HG03571 (cell line): Measurements from ENCODE around the gene TNP1.

Experiments
- ATAC-seq: cut with Tn5 transposase; IDR thresholded peaks from one replicate; pipeline ENCODE4 v1.9.1; 2021; ENCODE audit not compliant: unreplicated experiment

The TNP1 gene

DNA sequence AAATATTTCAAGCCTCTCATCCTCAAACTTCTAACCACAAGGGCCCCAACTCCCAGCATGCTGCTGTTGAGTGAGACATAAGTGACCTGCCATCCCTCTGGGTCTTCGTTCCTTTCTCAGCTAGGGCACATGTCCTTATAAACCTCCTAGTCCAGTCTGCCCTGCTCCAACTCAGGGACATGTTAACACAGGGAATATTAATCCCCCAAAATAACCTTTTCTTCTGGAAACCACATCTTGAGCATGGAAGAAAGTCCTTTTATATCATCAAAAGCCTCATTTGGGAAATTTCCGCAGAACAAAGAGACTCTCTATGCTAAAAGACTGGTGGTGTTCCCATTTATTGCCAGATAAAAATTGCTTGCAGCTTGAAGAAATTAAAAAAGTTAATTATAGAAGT, 14.4 kb downstream of the TNP1 start:
- ATAC-seq = no peak

DNA sequence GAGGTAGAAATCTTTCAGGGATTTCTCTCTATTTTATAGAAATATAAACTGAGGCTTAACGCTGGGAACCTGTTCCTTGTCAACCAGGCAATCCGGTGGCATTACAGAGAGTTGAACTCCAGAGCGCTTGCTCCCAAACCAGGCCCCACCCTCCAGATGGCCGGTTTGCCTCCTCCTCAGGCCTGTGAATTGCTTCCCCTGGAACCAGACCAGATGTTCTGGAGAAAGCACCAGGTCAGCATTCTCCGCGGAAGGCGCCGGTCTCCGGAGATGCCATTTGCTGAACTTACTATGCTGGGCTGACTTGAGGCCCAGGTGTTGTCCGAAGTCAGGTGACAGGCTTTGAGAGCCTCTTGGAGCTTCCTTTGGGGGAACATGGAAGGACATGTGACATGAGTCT, 17.2 kb downstream of the TNP1 start:
- ATAC-seq = no peak

DNA sequence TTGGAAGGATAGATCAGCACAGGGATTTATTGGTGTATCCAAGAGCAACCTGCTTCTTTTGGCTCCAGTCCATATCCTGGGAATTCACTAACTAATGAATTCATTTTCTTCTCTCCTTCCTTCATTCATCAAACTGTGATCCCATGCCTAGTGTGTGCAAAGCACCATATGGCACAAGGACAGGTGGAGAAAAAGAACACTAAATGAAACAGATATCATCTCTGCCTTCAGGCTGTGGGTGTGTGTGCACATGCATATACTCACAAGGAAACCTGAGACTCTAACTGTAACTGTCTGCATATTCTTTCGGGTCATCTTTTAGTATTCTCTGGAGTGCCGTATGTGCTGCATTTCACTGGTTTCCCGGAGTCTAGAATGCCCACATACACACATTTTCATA, 20.2 kb downstream of the TNP1 start:
- ATAC-seq = no peak

DNA sequence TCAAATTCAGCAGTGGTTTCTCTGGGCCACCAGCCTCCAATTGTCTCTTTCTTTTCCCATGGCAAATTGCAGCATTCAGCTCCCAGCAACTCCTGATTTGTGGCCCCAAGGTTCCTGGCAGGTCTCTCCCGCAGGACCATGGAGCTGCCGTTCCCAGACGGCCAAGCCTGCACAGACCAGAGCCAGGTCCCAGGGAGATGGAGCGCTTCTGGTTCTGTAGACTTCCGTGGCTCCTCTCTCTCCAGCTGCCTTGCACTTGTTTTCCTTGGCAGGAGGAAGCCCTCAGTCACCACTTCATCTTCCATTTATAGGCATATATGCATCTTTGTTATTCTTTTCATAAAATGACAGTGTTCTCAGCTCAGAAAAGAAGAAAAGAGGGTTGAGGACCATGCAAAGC, 21.7 kb downstream of the TNP1 start:
- no peak for ATAC-seq

DNA sequence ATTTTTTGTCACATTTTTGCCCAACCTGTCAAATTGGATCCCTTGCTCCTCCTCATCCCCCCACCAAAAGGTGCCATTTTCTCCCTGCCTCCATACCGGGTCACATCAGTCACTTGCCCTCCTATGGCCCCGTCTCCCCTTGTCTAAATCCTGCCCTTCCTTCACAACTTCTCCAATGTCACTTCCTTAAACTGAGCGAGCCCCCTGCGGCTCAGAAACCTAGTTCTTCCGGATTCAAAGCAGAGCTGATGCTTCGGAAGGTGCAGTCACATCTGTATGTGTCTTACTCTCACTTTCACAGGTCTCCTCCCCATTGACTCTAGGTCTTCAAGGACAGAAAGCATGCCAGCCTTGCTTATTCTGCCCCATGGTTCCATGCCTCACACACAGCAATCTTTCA, 22.1 kb downstream of the TNP1 start:
- no peak for ATAC-seq

DNA sequence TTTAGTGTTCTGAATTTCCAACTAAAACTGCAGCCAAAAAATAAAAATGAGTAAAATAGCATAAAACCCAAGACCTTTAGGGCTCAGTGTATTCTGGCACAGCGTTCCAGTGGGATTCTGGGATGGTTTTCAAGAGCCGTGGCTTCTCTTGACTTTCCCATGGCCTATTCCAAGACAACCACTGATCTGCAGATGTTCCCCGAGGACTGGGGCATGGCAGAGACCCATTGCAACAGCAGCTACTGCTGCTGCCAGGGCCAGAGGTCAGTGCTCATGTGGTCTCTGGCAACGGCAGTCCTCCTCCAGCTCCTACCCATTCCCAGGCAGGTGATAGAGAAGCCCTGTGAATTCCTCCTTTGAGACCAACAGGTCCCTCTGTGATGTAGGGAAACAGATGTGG, 26.8 kb downstream of the TNP1 start:
- ATAC-seq = no peak

DNA sequence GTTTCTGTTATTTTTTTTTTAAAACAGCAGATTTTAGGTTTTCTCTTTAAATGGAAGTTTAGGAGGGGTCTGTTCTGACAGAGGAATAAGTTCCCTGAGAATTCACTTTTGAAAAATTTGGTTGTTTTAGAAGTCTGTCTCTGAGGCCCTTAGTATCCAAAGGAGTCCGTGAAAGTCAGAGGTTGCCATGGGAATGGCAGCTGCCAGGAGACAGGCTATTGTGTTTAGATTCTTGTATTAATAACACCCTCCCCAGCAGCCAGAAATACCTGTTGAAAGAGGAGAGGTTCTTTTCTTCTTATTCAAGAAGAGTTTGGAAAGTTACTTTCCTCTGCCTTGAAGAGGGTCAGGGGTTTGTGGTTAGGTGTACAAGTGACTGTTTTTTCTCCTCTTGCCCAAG, 29.5 kb downstream of the TNP1 start:
- no peak for ATAC-seq

DNA sequence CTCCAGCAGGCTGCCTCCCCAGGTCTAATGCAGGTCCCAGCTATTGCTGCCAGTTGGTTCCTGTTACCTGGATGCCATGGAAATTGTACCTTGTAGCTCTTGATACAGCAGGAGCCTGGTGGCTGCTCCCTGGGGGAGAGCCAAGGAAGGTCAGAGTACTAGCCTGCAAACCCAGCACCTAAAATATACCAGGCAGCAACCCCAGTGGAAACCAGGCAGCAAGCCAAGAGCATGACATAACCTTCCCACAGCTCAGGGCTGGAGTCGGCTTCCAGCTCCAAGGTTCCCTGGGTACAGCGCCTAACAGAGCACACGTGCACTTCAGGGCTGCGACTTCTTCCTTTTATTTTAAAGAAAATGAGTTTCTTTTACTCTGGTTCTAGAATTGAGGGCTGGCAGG, 30.3 kb downstream of the TNP1 start:
- no peak for ATAC-seq

DNA sequence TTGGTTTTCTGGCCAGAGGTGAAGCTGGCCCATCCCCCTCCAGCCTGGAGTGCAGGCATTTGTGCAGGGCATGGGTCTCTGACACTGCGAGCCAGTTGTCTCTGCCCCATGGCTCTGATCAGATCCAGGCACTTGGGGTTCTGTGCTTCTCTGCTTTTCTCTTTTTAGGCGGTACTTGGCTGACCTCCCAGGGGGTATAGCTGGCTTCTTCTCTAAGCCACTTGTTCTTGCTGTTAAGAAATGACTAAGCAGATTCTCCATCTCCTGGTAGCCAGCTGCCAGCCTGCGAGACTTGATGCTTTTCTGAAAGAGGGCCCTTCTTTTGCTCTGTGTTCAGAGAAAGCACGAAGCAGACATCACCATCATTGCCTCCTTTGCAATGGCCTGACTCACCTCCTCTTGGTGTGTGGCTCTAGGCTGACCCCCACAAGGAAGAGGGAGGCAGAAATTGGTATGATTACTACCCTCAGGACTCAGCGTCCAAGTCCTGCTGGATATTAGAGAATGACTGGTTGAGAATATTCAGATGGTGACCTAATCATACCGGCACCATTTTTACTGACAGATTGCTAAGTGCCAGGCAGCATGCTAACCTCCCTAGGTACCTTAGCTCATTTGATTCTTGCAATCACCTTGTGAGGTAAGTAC, 32.7 kb downstream of the TNP1 start:
- ATAC-seq = no peak

DNA sequence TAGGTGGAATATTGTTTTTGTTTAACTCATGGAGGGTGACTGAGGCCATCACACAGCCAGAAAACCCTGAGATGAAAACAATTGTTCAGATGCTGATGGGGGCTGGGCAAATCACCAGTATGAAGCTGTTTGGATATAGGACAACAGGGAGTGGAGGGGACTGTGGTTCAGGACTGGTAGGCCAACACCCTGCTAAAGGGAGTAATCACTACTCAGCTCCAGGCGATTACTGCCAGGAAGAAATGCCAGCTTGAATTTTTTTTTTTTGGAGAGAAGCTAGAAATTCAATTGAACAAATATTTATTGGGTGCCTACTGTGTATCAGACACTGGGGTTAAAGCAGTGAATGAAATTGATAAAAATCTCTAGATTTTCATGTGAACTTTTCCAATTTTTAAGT, 37.4 kb downstream of the TNP1 start:
- no peak for ATAC-seq

DNA sequence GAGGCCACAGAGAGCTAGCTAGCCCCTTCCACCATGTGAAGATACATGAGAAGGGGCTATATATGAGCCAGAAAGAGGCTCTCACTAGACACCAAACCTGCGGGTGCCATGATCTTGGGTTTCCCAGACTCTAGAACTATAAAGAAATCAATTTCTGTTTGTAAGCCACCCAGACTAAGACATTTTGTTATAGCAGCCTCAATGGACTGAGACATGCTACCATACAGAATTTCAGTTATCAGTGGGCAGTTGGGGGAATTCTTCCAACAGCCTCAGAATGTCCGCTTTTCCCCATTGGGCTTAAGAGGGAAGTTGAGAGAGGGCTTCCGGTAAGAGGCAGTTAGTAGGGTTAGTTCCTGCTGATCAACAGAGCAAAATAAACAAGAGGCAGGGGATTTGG, 39.2 kb downstream of the TNP1 start:
- ATAC-seq = no peak

DNA sequence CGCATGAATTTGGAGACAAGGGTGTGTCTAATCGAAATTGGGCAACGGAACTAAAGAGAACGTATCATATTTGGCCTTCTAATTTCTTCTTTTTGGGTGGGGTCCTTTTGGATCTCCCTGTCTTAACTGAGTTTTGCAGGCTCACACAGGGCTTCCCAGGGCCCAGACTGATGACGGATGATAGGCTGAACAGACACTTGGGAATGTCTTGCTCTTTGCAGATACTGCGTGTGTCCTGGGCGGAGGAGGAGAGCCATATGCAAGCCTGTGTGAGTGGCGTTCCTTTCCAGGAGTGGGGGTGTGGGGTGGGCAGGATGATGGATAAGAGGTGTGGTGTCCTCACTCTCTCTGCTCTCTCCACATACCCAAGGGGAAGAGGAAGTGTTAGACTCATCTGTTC, 40.1 kb downstream of the TNP1 start:
- ATAC-seq = no peak

DNA sequence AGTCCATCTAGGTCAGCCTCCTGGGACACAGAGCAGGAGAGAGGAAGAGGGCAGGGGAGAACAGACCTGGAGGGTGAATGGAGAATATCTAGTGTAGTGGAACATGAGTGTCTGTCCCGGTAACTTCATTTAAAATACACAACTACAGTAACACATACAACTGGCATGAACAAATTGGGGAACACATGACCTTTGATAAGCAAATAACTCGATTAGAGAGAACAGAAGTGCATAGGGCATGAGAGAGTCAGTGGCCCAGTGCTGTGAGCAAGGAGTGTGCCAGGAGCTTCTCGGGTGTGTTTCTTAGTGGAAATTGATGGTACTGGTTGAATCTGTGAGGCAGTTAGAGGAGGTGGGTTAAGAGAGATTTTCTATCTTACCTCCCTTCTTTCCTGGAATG, 40.8 kb downstream of the TNP1 start:
- ATAC-seq = no peak

DNA sequence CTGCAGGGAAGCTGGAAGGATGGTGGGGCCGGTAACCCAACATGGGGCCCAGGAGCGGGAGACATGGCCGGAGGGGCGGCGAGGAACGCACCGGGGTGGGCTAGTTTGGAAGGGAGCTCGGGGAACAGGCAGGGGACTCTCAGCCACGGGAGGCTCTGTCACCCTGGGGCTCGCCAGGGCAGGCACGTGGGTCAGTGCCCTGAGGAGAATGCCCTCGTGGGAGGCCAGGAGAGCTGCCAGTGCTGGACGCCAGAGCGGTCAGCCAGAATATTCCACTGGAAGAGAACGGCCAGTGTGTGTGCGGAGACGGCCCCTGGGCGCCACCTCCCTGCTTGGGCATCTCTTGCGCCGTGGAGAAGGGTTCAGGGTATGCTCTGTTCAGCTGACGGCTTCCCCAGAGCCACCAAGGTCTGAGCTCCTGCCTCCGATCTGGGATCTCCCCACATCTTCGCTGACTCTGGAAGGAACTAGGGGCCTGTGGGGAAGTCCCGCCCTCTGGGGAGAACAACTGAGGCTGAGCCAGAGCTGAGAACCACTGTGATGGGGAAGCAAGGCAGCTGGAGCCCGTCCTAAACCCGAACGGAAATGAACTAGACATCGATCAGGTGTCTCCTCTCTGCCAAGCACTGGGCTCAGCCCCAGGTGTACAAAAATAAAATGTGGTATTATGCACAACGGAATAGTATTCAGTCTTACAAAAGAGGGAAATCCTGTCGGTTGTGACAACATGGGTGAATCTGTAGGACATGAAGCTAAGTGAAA, 49.3 kb downstream of the TNP1 start:
- no peak for ATAC-seq
